BJ (cell line): ENCODE data around the gene KLHL40. TPM values are rescaled to one million over a fixed set of nuclear protein-coding genes. Genes with fewer than 3 reads are reported as not detected.

Experiments
- CTCF ChIA-PET: fragments of 350-600 bp; formaldehyde crosslinking; extraction: SDS; loops from one replicate; lab custom pipeline; 2021; ENCODE audit warnings: antibody characterized with exemption, inconsistent platforms; lab: Yijun Ruan, JAX
- POLR2A ChIA-PET: fragments of 300-600 bp; sonication (Branson Sonifier 250); formaldehyde crosslinking; extraction: SDS; loops from one replicate; lab custom pipeline; 2021; ENCODE audit warnings: antibody characterized with exemption; lab: Charles Lee
- DNase-seq: peaks from one replicate; pipeline ENCODE4 v3.0.0-alpha.2; 2011; ENCODE audit warnings: low read depth
- H3K27me3 ChIP-seq: 2 replicates; pipeline ENCODE4 v1.6.0; 2011; ENCODE audit warnings: low read length; ENCODE audit not compliant: control insufficient read depth, insufficient read depth
- H3K36me3 ChIP-seq: 2 replicates; pipeline ENCODE4 v1.5.1; 2011; ENCODE audit warnings: low read length; ENCODE audit not compliant: control insufficient read depth, insufficient read depth
- H3K4me3 ChIP-seq: 2 replicates; pipeline ENCODE4 v1.5.1; 2011; ENCODE audit warnings: low read depth, mild to moderate bottlenecking, control low read depth, low read length
- polyA minus RNA-seq: library from RNA; depleted of rRNA, polyadenylated mRNA; stranded (reverse); fragments of >200 nt; gene quantifications from 2 replicates; pipeline ENCODE4 v1.2.3, GENCODE V29; 2011; rRNA and poly(A)+ RNA removed
- polyA plus RNA-seq: library from polyadenylated mRNA; depleted of rRNA; stranded (reverse); fragments of >200 nt; gene quantifications from 2 replicates; pipeline ENCODE4 v1.2.3, GENCODE V29; 2011; rRNA removed
- TF ChIP-seq, protein P1 (sequence below): IDR thresholded peaks from 2 replicates; pipeline ENCODE4 v1.5.1; 2011; ENCODE audit warnings: low read depth, mild to moderate bottlenecking, control low read depth, inconsistent platforms, low read length, moderate library complexity; ENCODE audit not compliant: insufficient read depth

Gene KLHL40, protein sequence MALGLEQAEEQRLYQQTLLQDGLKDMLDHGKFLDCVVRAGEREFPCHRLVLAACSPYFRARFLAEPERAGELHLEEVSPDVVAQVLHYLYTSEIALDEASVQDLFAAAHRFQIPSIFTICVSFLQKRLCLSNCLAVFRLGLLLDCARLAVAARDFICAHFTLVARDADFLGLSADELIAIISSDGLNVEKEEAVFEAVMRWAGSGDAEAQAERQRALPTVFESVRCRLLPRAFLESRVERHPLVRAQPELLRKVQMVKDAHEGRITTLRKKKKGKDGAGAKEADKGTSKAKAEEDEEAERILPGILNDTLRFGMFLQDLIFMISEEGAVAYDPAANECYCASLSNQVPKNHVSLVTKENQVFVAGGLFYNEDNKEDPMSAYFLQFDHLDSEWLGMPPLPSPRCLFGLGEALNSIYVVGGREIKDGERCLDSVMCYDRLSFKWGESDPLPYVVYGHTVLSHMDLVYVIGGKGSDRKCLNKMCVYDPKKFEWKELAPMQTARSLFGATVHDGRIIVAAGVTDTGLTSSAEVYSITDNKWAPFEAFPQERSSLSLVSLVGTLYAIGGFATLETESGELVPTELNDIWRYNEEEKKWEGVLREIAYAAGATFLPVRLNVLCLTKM
- not detected in 2 replicates for polyA plus RNA-seq
- polyA minus RNA-seq: not detected in 2 replicates

DNA sequence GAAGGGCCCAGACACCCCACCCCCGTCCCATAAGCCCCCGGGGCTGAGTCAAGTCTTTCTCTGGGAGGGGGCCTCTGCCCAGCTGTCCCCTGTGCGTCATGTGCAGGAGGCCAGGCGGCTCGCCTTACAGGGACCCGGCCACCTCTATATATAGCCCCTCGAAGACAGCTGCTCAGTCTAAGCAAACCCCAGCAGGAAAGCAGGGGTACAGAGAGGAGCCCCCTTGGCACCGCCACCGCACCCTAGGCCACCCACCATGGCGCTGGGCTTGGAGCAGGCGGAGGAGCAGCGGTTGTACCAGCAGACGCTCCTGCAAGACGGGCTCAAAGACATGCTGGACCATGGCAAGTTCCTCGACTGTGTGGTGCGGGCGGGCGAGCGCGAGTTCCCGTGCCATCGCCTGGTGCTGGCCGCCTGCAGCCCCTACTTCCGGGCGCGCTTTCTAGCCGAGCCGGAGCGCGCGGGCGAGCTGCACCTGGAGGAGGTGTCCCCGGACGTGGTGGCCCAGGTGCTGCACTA is at the start of gene KLHL40:
TSS of gene KLHL40 (plus strand) at position 175 of the 519 bp plus-strand sequence. CDS start at position 257, 82 bp downstream.
- Histone ChIP-seq H3K27me3 (peaks cover 10% of the 10 kb centered on the region), H3K4me3 (no peak within 1 kb of the TSS), H3K36me3 (no peaks in the 10 kb centered on the region)
- no peak for DNase-seq
- CTCF ChIA-PET: no interaction called here
- TF ChIP-seq, protein P1, sequence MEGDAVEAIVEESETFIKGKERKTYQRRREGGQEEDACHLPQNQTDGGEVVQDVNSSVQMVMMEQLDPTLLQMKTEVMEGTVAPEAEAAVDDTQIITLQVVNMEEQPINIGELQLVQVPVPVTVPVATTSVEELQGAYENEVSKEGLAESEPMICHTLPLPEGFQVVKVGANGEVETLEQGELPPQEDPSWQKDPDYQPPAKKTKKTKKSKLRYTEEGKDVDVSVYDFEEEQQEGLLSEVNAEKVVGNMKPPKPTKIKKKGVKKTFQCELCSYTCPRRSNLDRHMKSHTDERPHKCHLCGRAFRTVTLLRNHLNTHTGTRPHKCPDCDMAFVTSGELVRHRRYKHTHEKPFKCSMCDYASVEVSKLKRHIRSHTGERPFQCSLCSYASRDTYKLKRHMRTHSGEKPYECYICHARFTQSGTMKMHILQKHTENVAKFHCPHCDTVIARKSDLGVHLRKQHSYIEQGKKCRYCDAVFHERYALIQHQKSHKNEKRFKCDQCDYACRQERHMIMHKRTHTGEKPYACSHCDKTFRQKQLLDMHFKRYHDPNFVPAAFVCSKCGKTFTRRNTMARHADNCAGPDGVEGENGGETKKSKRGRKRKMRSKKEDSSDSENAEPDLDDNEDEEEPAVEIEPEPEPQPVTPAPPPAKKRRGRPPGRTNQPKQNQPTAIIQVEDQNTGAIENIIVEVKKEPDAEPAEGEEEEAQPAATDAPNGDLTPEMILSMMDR: no peak
- POLR2A ChIA-PET: interaction anchor here (0.6 kb wide), 1 partner anchor 913 kb away, joined by 3 read pairs; no protein-coding TSS in a partner anchor

DNA sequence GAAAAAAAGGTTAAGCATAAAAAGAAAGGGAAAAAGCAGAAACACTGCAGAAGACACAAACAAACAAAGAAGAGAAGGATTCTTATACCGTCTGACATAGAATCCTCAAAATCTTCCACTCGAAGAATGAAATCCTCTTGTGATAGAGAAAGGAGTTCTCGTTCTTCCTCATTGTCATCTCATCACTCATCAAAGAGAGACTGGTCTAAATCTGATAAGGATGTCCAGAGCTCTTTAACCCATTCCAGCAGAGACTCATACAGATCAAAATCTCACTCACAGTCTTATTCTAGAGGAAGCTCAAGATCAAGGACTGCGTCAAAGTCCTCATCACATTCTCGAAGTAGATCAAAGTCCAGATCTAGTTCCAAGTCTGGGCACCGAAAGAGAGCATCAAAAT is 48.3 kb upstream of the KLHL40 start:
- POLR2A ChIA-PET: no interaction called here
- TF ChIP-seq, protein P1: no peak
- DNase-seq: no peak
- CTCF ChIA-PET: interaction anchor here (0.6 to 2.8 kb wide), 6 partner anchors 9 to 1138 kb away, joined by 3 to 10 read pairs (median 4); no protein-coding TSS in a partner anchor
- peaks cover 17% of the 10 kb centered on the region for H3K36me3 ChIP-seq
- no peaks in the 10 kb centered on the region for H3K27me3 ChIP-seq
- H3K4me3 ChIP-seq: no peak overlapping the region

GRCh38 chr3:42638339-42638842 is 46.9 kb upstream of the KLHL40 start:
- no peak for DNase-seq
- TF ChIP-seq, protein P1: no peak
- POLR2A ChIA-PET: no interaction called here
- Histone ChIP-seq H3K27me3 (no peaks in the 10 kb centered on the region), H3K4me3 (no peak overlapping the region), H3K36me3 (peaks cover 19% of the 10 kb centered on the region)
- CTCF ChIA-PET: no interaction called here

DNA sequence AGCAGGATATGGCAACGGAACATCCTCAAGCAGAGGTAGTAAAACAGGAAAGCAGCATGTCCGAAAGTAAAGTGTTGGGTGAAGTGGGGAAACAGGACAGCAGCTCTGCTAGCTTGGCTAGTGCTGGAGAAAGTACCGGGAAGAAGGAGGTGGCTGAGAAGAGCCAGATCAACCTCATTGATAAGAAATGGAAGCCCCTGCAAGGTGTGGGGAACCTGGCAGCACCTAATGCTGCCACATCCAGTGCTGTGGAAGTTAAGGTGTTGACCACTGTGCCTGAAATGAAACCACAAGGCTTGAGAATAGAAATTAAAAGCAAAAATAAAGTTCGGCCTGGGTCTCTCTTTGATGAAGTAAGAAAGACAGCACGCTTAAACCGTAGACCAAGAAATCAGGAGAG is 46.1 kb upstream of the KLHL40 start:
- DNase-seq: no peak
- peaks cover 21% of the 10 kb centered on the region for H3K36me3 ChIP-seq
- ChIA-PET POLR2A (no interaction called here), CTCF (no interaction called here)
- H3K27me3 ChIP-seq: no peaks in the 10 kb centered on the region
- TF ChIP-seq, protein P1: no peak
- H3K4me3 ChIP-seq: no peak overlapping the region

- CTCF ChIA-PET: interaction anchor here (0.7 kb wide), 1 partner anchor 8 kb away, joined by 3 read pairs; no protein-coding TSS in a partner anchor
- no peaks in the 10 kb centered on the region for H3K27me3 ChIP-seq
- H3K36me3 ChIP-seq: peaks cover 25% of the 10 kb centered on the region
- no peak for DNase-seq
- POLR2A ChIA-PET: no interaction called here
- no peak overlapping the region for H3K4me3 ChIP-seq
- TF ChIP-seq, protein P1: no peak
Observed at GRCh38 chr3:42640129-42640528, 45.2 kb upstream of the KLHL40 start.
